Hepatocyte (in vitro differentiated cells): ENCODE results near the gene PRKAG2. TPM values are rescaled to one million over a fixed set of nuclear protein-coding genes. Genes with fewer than 3 reads are reported as not detected.

Experiments used
- DNase-seq: peaks from one replicate; pipeline ENCODE4 v3.0.0-alpha.2; 2016; ENCODE audit warnings: low spot score
- H2AFZ ChIP-seq: fragments of 200-600 bp; sonication (generic); 2 replicates; pipeline ENCODE4 v1.6.0; 2016; ENCODE audit warnings: antibody characterized with exemption, mild to moderate bottlenecking
- H3K27ac ChIP-seq: fragments of 200-600 bp; sonication (generic); 2 replicates; pipeline ENCODE4 v1.5.1; 2016; ENCODE audit warnings: mild to moderate bottlenecking
- H3K27me3 ChIP-seq: fragments of 200-600 bp; sonication (generic); 2 replicates; pipeline ENCODE4 v1.6.1; 2016
- H3K36me3 ChIP-seq: fragments of 200-600 bp; sonication (generic); replicated peaks from 2 replicates; pipeline ENCODE4 v1.5.1; 2016; ENCODE audit warnings: low read depth; ENCODE audit not compliant: insufficient read depth
- H3K4me1 ChIP-seq: fragments of 200-600 bp; sonication (generic); 2 replicates; pipeline ENCODE4 v1.5.1; 2016; ENCODE audit warnings: mild to moderate bottlenecking, moderate library complexity; ENCODE audit not compliant: insufficient read depth
- H3K4me2 ChIP-seq: fragments of 200-600 bp; sonication (generic); 2 replicates; pipeline ENCODE4 v1.6.0; 2016
- H3K4me3 ChIP-seq: fragments of 200-600 bp; sonication (generic); 2 replicates; pipeline ENCODE4 v1.5.1; 2016; ENCODE audit warnings: mild to moderate bottlenecking
- H3K79me2 ChIP-seq: fragments of 200-600 bp; sonication (generic); 2 replicates; pipeline ENCODE4 v1.6.0; 2017; ENCODE audit warnings: mild to moderate bottlenecking
- H3K9me2 ChIP-seq: fragments of 200-600 bp; sonication (generic); replicated peaks from 2 replicates; pipeline ENCODE4 v1.6.0; 2017; ENCODE audit warnings: mild to moderate bottlenecking; ENCODE audit not compliant: insufficient read depth
- H3K9me3 ChIP-seq: fragments of 200-600 bp; sonication (generic); 2 replicates; pipeline ENCODE4 v1.5.1; 2016; ENCODE audit warnings: low read depth, mild to moderate bottlenecking
- H4K20me1 ChIP-seq: fragments of 200-600 bp; sonication (generic); 2 replicates; pipeline ENCODE4 v1.6.0; 2016; ENCODE audit warnings: mild to moderate bottlenecking; ENCODE audit not compliant: insufficient read depth, poor library complexity, severe bottlenecking
- CTCF ChIP-seq: fragments of 200-600 bp; sonication (generic); IDR thresholded peaks from 2 replicates; pipeline ENCODE4 v1.5.1; 2016; ENCODE audit warnings: antibody characterized with exemption, mild to moderate bottlenecking; ENCODE audit not compliant: poor library complexity
- EZH2 ChIP-seq: fragments of 200-600 bp; sonication (generic); IDR thresholded peaks from 2 replicates; pipeline ENCODE4 v1.6.1; 2016; ENCODE audit warnings: antibody characterized with exemption, mild to moderate bottlenecking, borderline replicate concordance
- EZH2phosphoT487 ChIP-seq: fragments of 200-600 bp; sonication (generic); IDR thresholded peaks from one replicate; pipeline ENCODE4 v1.6.1; 2018; ENCODE audit warnings: antibody characterized with exemption, mild to moderate bottlenecking, low read depth, moderate library complexity; ENCODE audit not compliant: unreplicated experiment, severe bottlenecking
- WGBS: methylation state at CpG from one replicate; pipeline ENCODE4 v1.1.6; 2016; ENCODE audit warnings: low lambda C conversion rate; ENCODE audit errors: missing lambda C conversion rate; 5-methylcytosine and 5-hydroxymethylcytosine counted together
- polyA plus RNA-seq: library from polyadenylated mRNA; unstranded; fragments of >200 nt; fragmentation: Nextera tagmentation; extraction: Ambion mirVana; gene quantifications from 2 replicates; pipeline ENCODE4 v1.2.1, GENCODE V29; 2016
- total RNA-seq: library from RNA; depleted of rRNA; stranded (reverse); fragments of >200 nt; gene quantifications from 2 replicates; pipeline ENCODE4 v1.2.3, GENCODE V29; 2014

PRKAG2 gene
- total and polyA plus RNA-seq, 2 experiments from 2014 or later, result 17.8 to 23.4 TPM

- Histone ChIP-seq H3K4me2 (no peak overlapping the region), H3K4me3 (no peak overlapping the region), H3K27ac (no peak overlapping the region), H3K79me2 (no peaks in the 10 kb centered on the region), H3K4me1 (no peaks in the 10 kb centered on the region), H3K36me3 (no peaks in the 10 kb centered on the region), H4K20me1 (no peaks in the 10 kb centered on the region), H2AFZ (no peak overlapping the region), H3K9me3 (no peaks in the 10 kb centered on the region), H3K27me3 (no peaks in the 10 kb centered on the region), H3K9me2 (no peaks in the 10 kb centered on the region)
- DNase-seq, result no peak
- 90% methylated on average over 17 of the region's 17 CpGs for WGBS
- TF ChIP-seq EZH2phosphoT487 (no peak), EZH2 (no peak), CTCF (no peak)
These were observed 335.0 kb downstream of the PRKAG2 start for GRCh38 chr7:151541709-151542499.

GRCh38 chr7:151540146-151540545, 336.8 kb downstream of the PRKAG2 start:
- no peak overlapping the region for H3K4me2 ChIP-seq
- H3K36me3 ChIP-seq, result no peaks in the 10 kb centered on the region
- DNase-seq, result no peak
- no peaks in the 10 kb centered on the region for H4K20me1 ChIP-seq
- TF ChIP-seq CTCF, result no peak
- no peaks in the 10 kb centered on the region for H3K79me2 ChIP-seq
- no peaks in the 10 kb centered on the region for H3K4me1 ChIP-seq
- H3K4me3 ChIP-seq, result no peak overlapping the region
- no peaks in the 10 kb centered on the region for H3K27me3 ChIP-seq
- no peaks in the 10 kb centered on the region for H3K9me2 ChIP-seq
- H3K9me3 ChIP-seq, result no peaks in the 10 kb centered on the region
- no peak overlapping the region for H2AFZ ChIP-seq
- no peak overlapping the region for H3K27ac ChIP-seq
- 93% methylated on average over 4 of the region's 4 CpGs for WGBS

GRCh38 chr7:151539088-151539671, 337.7 kb downstream of the PRKAG2 start:
- H3K79me2 ChIP-seq, result no peaks in the 10 kb centered on the region
- no peak overlapping the region for H3K27ac ChIP-seq
- no peak overlapping the region for H2AFZ ChIP-seq
- no peaks in the 10 kb centered on the region for H3K9me2 ChIP-seq
- H3K36me3 ChIP-seq, result no peaks in the 10 kb centered on the region
- TF ChIP-seq EZH2phosphoT487 (no peak), CTCF (no peak), EZH2 (no peak)
- DNase-seq, result peak; percentile 29
- peak overlapping the region; percentile 16 for H3K4me2 ChIP-seq
- no peaks in the 10 kb centered on the region for H3K27me3 ChIP-seq
- 63% methylated on average over 9 of the region's 9 CpGs for WGBS
- no peaks in the 10 kb centered on the region for H3K4me1 ChIP-seq
- H3K4me3 ChIP-seq, result no peak overlapping the region
- no peaks in the 10 kb centered on the region for H3K9me3 ChIP-seq
- no peaks in the 10 kb centered on the region for H4K20me1 ChIP-seq
